HG02943 (cell line): ENCODE results near the gene CDHR3.

Experiments
- ATAC-seq: cut with Tn5 transposase; IDR thresholded peaks from one replicate; pipeline ENCODE4 v1.9.1; 2021; ENCODE audit warnings: mild to moderate bottlenecking, low read depth, moderate library complexity; ENCODE audit not compliant: unreplicated experiment

CDHR3 gene

GRCh38 chr7:106047818-106048705 is 85.0 kb downstream of the CDHR3 start:
- ATAC-seq = no peak

GRCh38 chr7:106048706-106049020 is 85.6 kb downstream of the CDHR3 start:
- ATAC-seq = no peak

GRCh38 chr7:106049139-106049752 is 86.2 kb downstream of the CDHR3 start:
- ATAC-seq = no peak

- ATAC-seq = no peak
Measured at GRCh38 chr7:106050002-106050745, 87.1 kb downstream of the CDHR3 start.

- ATAC-seq = no peak
Measured at GRCh38 chr7:106050746-106051117, 87.7 kb downstream of the CDHR3 start.

- no peak for ATAC-seq
Measured at GRCh38 chr7:106052681-106053080, 89.6 kb downstream of the CDHR3 start.

DNA sequence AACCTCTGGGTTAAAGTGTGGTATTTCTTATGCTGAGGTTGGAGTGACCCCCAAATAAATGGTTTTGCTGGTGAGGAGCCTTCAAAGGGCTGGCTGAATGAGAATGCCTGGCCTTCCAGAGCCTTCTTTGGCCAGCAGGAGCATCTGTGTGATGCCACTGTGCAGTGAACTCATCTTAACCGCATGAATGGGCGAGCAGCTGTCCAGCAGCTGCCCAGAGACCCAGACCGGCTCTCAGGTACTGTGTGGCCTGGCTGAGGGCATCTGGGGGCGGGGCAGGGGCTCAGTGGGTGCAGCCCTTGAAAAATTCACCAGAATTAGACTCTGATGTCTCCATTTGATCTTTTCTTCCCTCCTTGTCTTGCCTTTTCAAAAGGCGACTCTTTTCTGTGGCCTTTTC is 90.0 kb downstream of the CDHR3 start:
- ATAC-seq = no peak

DNA sequence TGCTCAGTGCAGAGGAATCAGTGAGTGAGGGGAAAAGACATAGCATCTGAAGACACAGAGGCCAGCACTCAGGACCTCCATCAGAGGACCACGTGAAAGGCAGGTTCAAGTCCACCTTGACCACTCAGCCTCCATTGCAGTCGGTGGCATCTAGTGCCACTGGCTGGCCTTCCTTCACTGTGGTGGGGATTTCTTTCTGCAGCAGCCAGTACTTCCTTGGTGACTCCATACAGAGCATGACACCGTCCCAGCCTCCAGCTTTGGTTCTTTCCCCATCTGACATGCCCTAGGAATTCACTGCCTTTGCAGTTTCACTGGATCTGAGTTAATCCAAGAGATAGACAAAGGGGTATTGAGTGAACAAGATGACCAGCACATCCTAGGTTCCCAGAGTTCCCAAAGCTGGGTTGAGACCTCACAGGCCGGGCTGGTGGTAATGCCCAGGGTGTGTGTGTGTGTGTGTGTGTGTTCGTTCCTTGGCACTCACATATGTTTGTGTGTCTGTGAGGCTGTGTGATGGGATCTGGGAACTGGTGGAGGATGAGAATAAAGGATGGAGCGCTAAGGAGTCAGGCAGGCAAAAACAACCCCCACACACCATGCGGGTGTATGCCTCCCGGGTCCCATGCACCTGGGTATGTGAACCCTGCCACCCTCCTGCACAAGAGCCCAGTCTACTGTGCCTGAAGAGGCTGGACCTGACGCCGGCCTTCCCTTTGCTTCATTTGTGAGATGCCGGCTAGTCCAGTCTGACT is 91.3 kb downstream of the CDHR3 start:
- ATAC-seq = no peak

DNA sequence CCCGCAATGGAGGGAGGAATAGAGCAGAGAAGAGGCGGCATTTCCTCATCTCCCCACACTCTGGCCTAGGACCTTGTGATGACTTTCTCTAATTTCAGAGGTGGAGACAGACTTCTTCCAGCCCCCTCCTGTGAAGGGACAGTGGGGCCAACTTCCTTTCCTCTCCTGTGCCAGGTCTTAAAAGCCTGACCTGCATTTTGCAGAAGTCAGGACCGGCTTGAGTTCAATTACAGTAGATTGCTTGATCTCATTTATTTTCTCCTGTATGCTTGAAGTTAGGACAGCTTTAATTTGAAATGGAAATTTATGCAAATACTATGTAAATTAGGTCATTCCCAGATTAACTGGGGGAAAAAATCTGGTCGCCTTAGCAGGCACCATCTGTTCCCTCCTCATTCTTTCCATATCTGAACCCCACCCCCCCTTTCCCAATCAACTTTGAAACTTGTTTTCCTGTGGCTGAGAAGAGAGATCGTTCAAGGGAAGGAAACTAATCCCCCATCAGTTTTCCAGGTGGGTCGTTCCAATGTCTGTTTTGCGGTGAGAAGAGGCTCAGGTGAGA is 92.0 kb downstream of the CDHR3 start:
- ATAC-seq = no peak

- ATAC-seq = peak; percentile 48
Measured at GRCh38 chr7:106056513-106057203, 93.6 kb downstream of the CDHR3 start.

- ATAC-seq = no peak
Measured at GRCh38 chr7:106057204-106057961, 94.3 kb downstream of the CDHR3 start.

- ATAC-seq = peak; percentile 59
Measured at GRCh38 chr7:106057962-106058927, 95.2 kb downstream of the CDHR3 start.

- ATAC-seq = no peak
Measured at GRCh38 chr7:106058928-106059324, 95.9 kb downstream of the CDHR3 start.

- no peak for ATAC-seq
Measured at GRCh38 chr7:106059556-106059955, 96.5 kb downstream of the CDHR3 start.

- ATAC-seq = no peak
Measured at GRCh38 chr7:106060394-106060920, 97.4 kb downstream of the CDHR3 start.

DNA sequence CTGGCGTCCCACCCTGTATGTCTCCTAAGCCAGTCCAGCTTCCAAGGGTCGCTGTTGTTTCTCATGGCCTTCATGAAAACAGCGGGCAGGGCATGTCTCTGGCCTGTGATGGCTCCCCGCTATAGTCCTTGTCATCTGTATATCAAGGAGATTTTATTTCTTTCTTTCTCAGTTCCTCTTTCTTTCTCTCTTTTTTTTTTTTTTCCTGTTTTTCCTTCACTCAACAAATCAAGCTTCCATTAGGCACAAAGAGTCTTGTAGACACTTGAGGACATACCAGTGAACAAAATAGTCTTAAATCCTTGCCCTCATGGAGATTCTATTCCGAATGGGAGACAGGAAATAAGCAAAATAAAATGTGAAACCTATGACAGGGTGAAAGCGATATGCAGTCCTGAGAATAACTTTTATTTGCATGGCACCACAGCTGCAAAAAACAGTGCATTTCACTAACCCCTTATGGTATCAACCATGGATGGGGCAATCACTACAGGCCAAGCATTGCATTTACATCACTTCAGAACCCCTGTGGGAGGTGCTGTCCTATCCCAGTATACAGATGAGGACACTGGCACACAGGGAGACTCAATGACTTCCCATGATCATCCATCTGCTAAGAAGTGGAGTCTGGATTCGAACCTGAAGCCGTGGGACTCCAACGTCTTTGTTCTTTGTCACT is 98.4 kb downstream of the CDHR3 start:
- no peak for ATAC-seq

DNA sequence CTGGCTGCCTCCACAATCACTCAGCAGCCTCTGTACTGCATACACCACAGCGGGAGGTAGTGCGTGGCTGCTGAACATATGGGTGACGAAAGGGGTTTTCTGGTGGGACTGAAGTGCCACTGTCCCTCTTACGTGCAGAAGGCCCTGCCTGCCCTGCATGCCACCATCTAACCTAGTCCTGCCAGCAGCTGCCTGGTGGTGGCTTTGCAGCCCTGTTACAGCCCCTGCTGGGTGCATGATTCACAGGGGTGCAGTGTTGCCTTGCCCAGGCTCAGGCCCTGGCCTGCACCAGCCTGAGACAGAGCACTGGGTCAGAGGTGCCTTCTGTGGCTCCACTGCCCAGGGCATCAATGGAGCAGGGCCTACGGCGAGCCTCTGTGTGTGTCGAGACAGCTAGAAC is 98.9 kb downstream of the CDHR3 start:
- ATAC-seq = no peak
